ENCODE results near the gene PHEX.

Gene PHEX

DNA sequence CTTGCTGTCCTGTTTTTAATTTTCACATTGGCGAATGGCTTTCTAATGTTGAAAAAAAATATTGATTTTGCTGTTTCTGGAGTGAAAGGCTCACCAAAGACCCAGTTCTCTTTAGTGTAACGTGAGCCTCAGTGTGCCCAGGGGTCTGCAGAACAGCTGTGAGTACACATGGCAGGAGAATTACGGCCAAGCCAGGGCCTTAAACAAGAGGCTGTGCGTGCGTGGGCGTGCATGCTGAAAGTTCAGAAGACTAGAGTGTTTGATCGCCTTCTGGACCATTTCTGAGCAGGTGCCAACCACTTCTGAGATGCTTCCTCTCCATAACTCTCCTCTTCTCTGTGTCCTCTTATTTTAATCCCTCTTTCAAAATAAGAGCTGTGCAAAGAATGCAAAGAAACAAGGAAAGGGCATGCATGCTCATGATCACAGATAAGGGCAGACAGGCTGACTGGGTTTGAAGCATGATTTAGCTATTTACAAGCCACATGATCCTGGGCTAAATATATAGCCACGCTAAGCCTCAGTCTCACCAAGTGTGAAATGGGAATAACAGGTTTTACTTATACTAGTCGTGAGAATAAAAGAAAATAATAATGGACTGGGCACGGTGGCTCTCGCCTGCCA, 9.9 kb downstream of the PHEX start:
- FAIRE-seq, result no peak

DNA sequence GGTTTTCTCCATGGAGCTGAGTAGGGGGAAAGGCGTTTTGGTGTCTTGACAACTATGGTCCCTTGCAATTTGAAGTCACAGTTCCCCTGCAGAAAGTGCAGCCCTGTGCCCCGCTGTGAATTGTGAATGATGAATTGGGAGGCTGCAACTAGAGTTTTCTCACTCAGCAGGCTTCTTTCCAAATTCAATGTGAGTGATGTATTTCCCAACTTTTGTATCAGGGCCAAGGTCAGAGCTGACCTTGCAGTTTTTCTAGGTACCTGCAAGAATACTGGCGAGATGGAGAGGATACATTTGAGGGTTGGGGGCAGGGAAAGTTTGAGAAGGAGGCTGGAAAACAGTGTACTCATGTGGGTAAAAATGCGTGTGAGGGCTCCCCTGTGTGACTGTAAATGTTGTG, 11.7 kb downstream of the PHEX start:
- FAIRE-seq, result no peak

GRCh38 chrX:22047468-22047867, 15.3 kb downstream of the PHEX start:
- FAIRE-seq, result no peak

GRCh38 chrX:22053481-22053880, 21.4 kb downstream of the PHEX start:
- FAIRE-seq, result no peak

DNA sequence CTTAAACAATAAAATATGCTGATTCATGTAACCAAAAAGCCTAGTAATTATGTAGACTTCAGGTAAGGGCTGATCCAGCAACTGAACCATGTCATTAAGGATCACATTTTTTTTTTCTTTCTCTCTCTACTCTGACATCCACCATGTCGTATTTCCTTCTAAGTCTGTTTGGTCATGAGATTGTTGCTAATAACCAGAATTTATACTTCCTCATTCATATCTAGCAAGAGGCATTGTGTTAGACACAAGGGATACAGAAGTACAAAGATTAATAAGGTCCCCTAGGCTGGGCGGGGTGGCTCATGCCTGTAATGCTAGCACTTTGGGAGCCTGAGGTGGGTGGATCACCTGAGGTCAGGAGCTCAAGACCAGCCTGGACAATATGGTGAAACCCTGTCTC, 24.1 kb downstream of the PHEX start:
- no peak for FAIRE-seq

- FAIRE-seq, result no peak
These were observed 25.5 kb downstream of the PHEX start for GRCh38 chrX:22057667-22058066.

GRCh38 chrX:22059775-22060174, 27.6 kb downstream of the PHEX start:
- no peak for FAIRE-seq

DNA sequence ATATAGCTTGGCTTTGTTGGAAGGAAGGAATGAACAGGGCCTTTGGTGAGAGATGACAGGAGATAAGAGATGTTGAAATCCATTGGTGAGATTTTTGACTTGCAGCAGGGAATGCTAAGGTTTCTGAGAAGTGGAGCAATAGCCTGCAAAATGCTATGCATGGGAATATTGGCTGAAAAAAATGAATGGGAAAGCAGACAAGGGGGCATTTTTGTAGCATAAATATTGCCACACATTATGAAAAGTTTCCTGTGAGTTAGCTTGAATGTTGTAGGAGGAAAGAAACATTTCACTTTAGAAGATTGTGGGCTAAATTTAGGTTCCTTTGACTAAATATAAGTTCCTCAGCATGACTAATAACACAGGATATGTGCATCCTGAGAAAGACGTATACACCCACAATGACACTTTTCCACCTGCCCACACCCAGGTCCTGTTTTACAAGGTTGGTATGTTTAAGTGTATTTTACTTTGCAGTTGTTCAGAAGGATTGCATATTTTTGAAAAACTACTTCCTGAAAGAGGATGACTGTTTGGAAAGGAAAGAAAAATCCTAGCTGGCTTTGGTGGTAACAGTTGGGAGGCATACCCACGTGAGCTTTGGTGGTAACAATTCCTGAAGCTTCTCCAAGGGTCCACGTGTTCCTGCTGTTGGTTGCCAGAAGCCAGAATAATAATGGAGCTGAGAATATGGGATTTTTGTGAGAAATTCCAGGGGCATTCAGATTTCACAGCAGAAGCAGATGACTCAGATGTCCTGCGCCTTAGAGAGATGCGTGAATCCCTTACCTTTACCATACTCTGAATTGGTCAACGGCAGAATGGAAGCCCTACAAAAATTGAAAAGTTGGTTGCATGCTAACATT, 28.5 kb downstream of the PHEX start:
- no peak for FAIRE-seq

DNA sequence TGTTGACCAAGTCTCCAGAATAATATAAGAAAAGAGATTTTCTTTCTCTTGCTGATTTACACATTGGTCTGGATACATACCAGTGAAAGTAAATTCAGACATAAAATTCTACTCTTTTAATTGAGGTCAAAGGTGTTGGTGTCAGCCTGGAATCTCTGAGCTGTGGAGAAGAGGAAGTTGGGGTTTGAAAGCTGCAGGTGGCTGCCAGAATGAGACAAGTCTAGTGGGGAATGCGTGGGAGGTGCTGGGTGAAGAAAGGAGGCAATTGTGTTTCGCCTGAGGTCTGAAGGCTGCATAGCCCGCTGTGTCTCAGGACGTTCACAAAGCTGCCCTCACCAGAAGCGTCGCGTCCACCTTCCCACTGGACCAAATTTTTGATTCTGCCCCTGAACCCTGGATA, 31.2 kb downstream of the PHEX start:
- FAIRE-seq, result no peak

DNA sequence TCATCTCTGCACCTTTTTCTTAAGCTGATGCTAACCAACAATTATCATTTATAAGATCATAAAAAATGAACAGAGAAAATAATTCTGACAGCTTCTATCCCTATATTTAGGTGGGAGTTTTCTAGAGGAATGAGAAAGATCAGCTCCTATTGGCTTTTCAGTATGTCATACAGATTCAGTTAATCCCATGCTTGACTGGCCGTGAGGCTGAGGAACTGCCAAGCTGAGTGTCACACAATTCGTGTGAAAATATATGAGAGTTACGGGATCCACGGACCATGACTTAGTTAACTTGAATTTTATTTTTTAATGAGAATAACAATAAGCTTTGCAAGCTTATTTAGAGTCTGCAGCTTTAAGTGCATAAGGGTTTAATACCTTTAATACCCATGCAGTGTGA, 37.5 kb downstream of the PHEX start:
- FAIRE-seq, result no peak

- FAIRE-seq, result no peak
These were observed 41.8 kb downstream of the PHEX start for GRCh38 chrX:22073928-22074327.

DNA sequence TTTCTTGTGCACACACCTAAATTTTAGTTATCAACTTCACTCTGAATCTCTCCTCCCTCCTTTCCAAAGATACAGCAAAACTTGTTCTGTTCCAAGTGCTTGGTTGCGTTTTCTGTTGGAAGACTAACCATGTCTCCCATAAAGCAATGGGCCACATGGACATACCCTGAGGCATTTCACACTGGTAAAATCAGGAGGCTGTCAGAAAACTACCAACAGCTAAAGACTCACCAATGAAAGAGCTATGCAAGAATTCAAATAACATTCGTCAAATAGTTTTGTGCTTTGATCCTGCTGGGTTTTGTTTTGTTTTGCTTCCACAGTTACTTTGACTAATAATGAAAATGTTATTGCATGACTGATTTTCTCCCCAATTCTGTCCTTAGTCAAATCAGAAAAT, 46.0 kb downstream of the PHEX start:
- FAIRE-seq, result no peak

GRCh38 chrX:22081475-22082092, 49.5 kb downstream of the PHEX start:
- no peak for FAIRE-seq

DNA sequence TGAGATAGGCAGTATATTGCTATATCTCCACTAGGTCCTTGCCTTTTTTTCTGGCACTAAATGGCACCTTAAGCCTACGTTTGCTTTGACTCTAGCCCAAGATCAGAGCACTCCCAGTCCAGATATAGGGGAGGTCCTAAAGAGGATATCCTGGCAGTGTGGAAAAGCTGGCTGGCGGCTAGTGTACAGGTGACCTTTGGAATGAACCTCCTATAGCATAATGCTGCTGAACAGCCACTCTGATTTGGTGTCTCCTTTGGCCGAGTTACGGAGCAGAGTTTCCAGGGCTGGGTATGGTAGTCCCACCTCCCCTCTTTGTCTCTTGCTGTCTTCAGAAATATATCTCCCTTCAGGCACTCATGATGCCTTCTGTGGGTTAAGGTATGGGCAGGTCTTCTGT, 53.9 kb downstream of the PHEX start:
- no peak for FAIRE-seq

DNA sequence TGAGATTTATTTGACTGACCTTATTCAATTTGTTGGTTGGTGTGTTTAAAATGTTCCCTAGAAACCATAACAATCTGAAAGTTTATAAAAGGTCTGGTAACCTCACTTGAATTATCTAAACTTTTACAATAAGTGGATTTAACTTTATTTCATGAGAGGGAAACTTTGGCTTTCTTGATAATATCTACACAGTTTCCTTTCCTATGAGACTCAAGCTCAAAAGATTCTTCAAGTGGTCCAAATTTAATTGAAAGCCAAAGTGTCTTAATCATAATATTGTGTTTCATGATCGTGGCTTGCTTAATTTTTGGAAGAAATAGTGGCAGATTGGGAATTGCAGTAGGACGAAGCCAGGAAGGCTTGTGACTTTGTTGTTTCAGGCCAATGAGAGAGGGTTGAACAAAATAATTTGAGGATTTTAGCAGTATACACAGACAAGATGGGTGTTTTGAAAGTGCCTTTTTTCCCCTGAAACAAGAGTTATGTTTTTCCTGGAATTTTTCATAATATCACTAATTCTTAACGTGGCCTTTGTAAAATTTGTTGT, 55.0 kb downstream of the PHEX start:
- no peak for FAIRE-seq

GRCh38 chrX:22088326-22088725, 56.2 kb downstream of the PHEX start:
- no peak for FAIRE-seq

GRCh38 chrX:22090181-22090580, 58.1 kb downstream of the PHEX start:
- no peak for FAIRE-seq

GRCh38 chrX:22093550-22093949, 61.4 kb downstream of the PHEX start:
- FAIRE-seq, result no peak

DNA sequence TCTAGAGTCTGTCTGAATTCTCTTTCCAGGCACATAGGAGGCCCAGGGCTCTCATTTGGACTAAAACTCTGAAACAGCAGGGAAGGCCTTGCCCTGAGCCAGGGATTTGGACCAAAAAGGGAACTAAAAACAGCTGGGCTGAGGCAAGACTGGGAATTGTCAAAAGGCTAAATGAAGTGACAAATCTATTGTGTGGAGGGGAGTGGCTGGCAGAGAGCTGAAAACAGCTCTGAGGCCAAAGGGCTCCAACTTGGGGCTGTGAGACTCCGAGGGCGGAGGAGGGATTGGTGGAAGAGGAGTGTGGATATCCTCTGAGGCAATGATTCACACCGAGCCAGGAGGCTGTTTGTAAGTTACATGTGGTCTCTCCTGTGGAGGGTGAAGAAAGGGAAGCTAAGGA, 63.2 kb downstream of the PHEX start:
- FAIRE-seq, result no peak

- no peak for FAIRE-seq
These were observed 63.7 kb downstream of the PHEX start for GRCh38 chrX:22095856-22096255.

- FAIRE-seq, result no peak
These were observed 65.0 kb downstream of the PHEX start for GRCh38 chrX:22097012-22097694.

DNA sequence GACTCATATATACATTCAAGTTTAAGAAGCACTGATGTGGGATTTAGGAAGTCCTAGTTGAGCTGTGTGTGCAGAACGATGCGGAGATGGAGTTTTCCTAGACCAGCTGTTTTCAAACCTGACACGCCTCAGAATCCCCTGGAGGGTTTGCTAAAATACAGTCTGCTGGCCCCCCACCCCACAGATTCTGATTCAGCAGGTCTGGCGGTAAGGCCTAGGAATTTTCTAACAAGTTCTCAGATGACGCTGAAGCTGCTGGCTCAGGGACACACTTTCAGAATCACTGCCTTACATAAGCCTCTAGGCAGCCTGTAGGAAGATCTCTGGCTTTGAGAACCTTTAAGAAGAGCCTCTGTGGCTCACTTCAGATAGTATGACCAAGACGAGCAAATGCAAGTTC, 73.1 kb downstream of the PHEX start:
- no peak for FAIRE-seq

DNA sequence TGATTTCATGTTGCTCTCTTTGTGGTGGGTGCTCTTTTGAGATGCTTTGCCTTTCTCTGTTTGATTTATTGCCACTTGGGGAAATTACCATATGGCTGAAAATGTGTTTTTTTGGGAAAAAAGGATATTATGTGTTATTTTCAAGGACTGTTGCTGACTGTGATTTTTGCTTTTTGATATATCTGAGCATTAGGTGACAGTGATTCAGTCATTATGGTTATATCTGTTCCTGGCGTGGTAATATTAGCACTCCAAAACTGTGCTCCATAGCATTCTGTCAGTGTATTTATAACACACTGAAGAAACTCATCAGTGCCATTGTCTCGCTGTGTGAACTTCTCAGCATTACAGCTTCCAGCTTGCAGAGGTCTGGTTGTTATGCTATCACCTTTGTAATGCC, 73.8 kb downstream of the PHEX start:
- FAIRE-seq, result no peak
